Body of pancreas (tissue), 4 donors: ENCODE data around the gene TSPAN15. TPM values are rescaled to one million over a fixed set of nuclear protein-coding genes. Genes with fewer than 3 reads are reported as not detected.

Source experiments
- ATAC-seq: fragments of 150-250 bp; one replicate; pipeline ENCODE4 v1.9.1; 2016
- DNase-seq, 4 donors: peaks; one replicate each; pipeline ENCODE4 v3.0.0-alpha.2; 2019
- H3K27ac ChIP-seq, 4 donors: fragments of 200-600 bp; sonication (generic); 1 replicate in 3 of 4; 2 replicates in 1 of 4; pipeline versions ENCODE4 v1.5.1 to v1.6.1; 2016 to 2019; ENCODE audit warnings: mild to moderate bottlenecking in 1 of 4, mixed read lengths in 1 of 4, moderate library complexity in 1 of 4
- H3K27me3 ChIP-seq, 2 donors: fragments of 200-600 bp; sonication (generic); one replicate each; pipeline ENCODE4 v1.6.0; 2016; ENCODE audit warnings: mild to moderate bottlenecking in 1 of 2
- H3K36me3 ChIP-seq, 2 donors: fragments of 200-600 bp; sonication (generic); replicated peaks in 1 of 2; 2 replicates each; pipeline ENCODE4 v1.5.1; 2016; ENCODE audit warnings: low read depth in 2 of 2; ENCODE audit not compliant: insufficient read depth in 1 of 2
- H3K4me1 ChIP-seq: fragments of 200-600 bp; sonication (generic); one replicate; pipeline ENCODE4 v1.6.0; 2016
- H3K4me3 ChIP-seq, 2 donors: fragments of 200-600 bp; sonication (generic); 1 replicate in 1 of 2; 2 replicates in 1 of 2; pipeline ENCODE4 v1.5.1; 2016 to 2019
- H3K9me3 ChIP-seq, 3 donors: fragments of 200-600 bp; sonication (generic); 1 replicate in 2 of 3; 2 replicates in 1 of 3; pipeline ENCODE4 v1.5.1; 2016
- CTCF ChIP-seq, 7 experiments: fragments of 450-650 bp in 4 of 7; fragments of 200-600 bp in 3 of 7; sonication (generic) in 3 of 7; IDR thresholded peaks; one replicate each; pipeline ENCODE4 v1.5.1; 2016 to 2019; ENCODE audit warnings: antibody characterized with exemption in 7 of 7
- POLR2A ChIP-seq, 3 donors: fragments of 450-650 bp; IDR thresholded peaks; one replicate each; pipeline ENCODE4 v1.6.1; 2016; ENCODE audit warnings: antibody characterized with exemption in 3 of 3, mild to moderate bottlenecking in 2 of 3
- WGBS, 2 donors: methylation state at CpG; one replicate each; pipeline ENCODE4 v1.1.5; 2017; 5-methylcytosine and 5-hydroxymethylcytosine counted together
- intact Hi-C: fragments of 100-400 bp; cut with DNase I; formaldehyde crosslinking; loops from one replicate; pipeline ENCODE4 v1.15.1; 2023
- total RNA-seq, 2 donors: library from RNA; depleted of rRNA; stranded (reverse); fragments of >200 nt; gene quantifications; one replicate each; pipeline ENCODE4 v1.1.0, GENCODE V29; 2016

Gene TSPAN15
- total RNA-seq, 2 donors from 2014 or later: 20.0 to 32.0 TPM

- H3K27me3 ChIP-seq: no peaks in the 10 kb centered on the region
- TF ChIP-seq POLR2A (IDR thresholded peaks at IDR 0.05): no peak
- TF ChIP-seq CTCF (IDR thresholded peaks at IDR 0.05): no peak
- 91 to 94% methylated on average over 9 to 10 of the region's 10 CpGs for WGBS, 2 donors
- no peaks in the 10 kb centered on the region for H3K4me1 ChIP-seq
- H3K36me3 ChIP-seq: no peaks in the 10 kb centered on the region
- intact Hi-C loops: no loop called here
- H3K9me3 ChIP-seq: no peaks in the 10 kb centered on the region
- H3K27ac ChIP-seq: no peak overlapping the region
- no peak for ATAC-seq
- peak in 1 of 4 donors; percentile 4 for DNase-seq
- H3K4me3 ChIP-seq: no peak overlapping the region
Observed at GRCh38 chr10:69498711-69499471, 47.6 kb downstream of the TSPAN15 start.

GRCh38 chr10:69499726-69500689 is 48.7 kb downstream of the TSPAN15 start:
- ATAC-seq (no peak), DNase-seq (no peak)
- no peak for TF ChIP-seq CTCF (IDR thresholded peaks at IDR 0.05)
- TF ChIP-seq POLR2A (IDR thresholded peaks at IDR 0.05): no peak
- no peaks in the 10 kb centered on the region for H3K36me3 ChIP-seq
- H3K4me1 ChIP-seq: no peaks in the 10 kb centered on the region
- intact Hi-C loops: loop anchor here (5.0 to 10.0 kb wide), 2 partner anchors 88 to 265 kb away; no protein-coding TSS in a partner anchor
- H3K9me3 ChIP-seq: no peaks in the 10 kb centered on the region
- 78 to 81% methylated on average over 8 to 9 of the region's 9 CpGs for WGBS, 2 donors
- no peaks in the 10 kb centered on the region for H3K27me3 ChIP-seq
- H3K27ac ChIP-seq: no peak overlapping the region
- H3K4me3 ChIP-seq: no peak overlapping the region

GRCh38 chr10:69500864-69501468 is 49.7 kb downstream of the TSPAN15 start:
- Histone ChIP-seq H3K27me3 (no peaks in the 10 kb centered on the region), H3K9me3 (no peaks in the 10 kb centered on the region), H3K4me3 (no peak overlapping the region), H3K4me1 (no peaks in the 10 kb centered on the region), H3K36me3 (no peaks in the 10 kb centered on the region), H3K27ac (no peak overlapping the region)
- 84 to 85% methylated on average over 12 of the region's 12 CpGs for WGBS, 2 donors
- ATAC-seq (no peak), DNase-seq (no peak)
- TF ChIP-seq POLR2A (IDR thresholded peaks at IDR 0.05) (no peak), CTCF (IDR thresholded peaks at IDR 0.05) (no peak)
- intact Hi-C loops: loop anchor here (5.0 to 10.0 kb wide), 2 partner anchors 89 to 266 kb away; no protein-coding TSS in a partner anchor

- no peaks in the 10 kb centered on the region for H3K36me3 ChIP-seq
- no peak overlapping the region for H3K4me3 ChIP-seq
- TF ChIP-seq POLR2A (IDR thresholded peaks at IDR 0.05): no peak
- no peak for TF ChIP-seq CTCF (IDR thresholded peaks at IDR 0.05)
- WGBS, 2 donors: 73 to 82% methylated on average over 6 of the region's 6 CpGs
- DNase-seq (no peak), ATAC-seq (no peak)
- H3K27me3 ChIP-seq: no peaks in the 10 kb centered on the region
- no peaks in the 10 kb centered on the region for H3K4me1 ChIP-seq
- H3K9me3 ChIP-seq: no peaks in the 10 kb centered on the region
- no peak overlapping the region for H3K27ac ChIP-seq
- intact Hi-C loops: loop anchor here (5.0 to 10.0 kb wide), 2 partner anchors 89 to 267 kb away; no protein-coding TSS in a partner anchor
Observed at GRCh38 chr10:69501657-69502056, 50.4 kb downstream of the TSPAN15 start.
